IMR-90 (cell line): ENCODE measurements around the gene ALKBH2. TPM values are rescaled to one million over a fixed set of nuclear protein-coding genes. Genes with fewer than 3 reads are reported as not detected.

Experiments used
- ATAC-seq: fragments of 200-7000 bp; cut with Tn5 transposase; 2 replicates; pipeline ENCODE4 v1.9.1; 2020; ENCODE audit warnings: low read depth, mild to moderate bottlenecking, moderate library complexity
- BruUV-seq: library from RNA; stranded (reverse); fragments of 400-500 nt; replicated peaks from 2 replicates; lab custom pipeline; 2021; lab: Mats Ljungman, UMichigan
- CTCF ChIA-PET: fragments of 300-600 bp; formaldehyde crosslinking; extraction: SDS; loops from one replicate; lab custom pipeline; 2021; ENCODE audit warnings: antibody characterized with exemption; lab: Yijun Ruan, JAX
- POLR2A ChIA-PET: fragments of 300-600 bp; sonication (Branson Sonifier 250); formaldehyde crosslinking; loops from one replicate; lab custom pipeline; 2022; ENCODE audit warnings: antibody characterized with exemption; ENCODE audit not compliant: unreplicated experiment; lab: Charles Lee
- DNase-seq: peaks from one replicate; pipeline ENCODE4 v3.0.0; 2013
- H2AFZ ChIP-seq: replicated peaks from 2 replicates; pipeline ENCODE3; 2013; ENCODE audit warnings: low read length, mild to moderate bottlenecking; ENCODE audit not compliant: poor library complexity
- H2AK5ac ChIP-seq: 2 replicates; pipeline ENCODE4 v1.6.1; 2013; ENCODE audit warnings: low read depth, low read length, inconsistent platforms
- H2AK9ac ChIP-seq: replicated peaks from 2 replicates; pipeline ENCODE3; 2013; ENCODE audit warnings: mild to moderate bottlenecking, low read depth, low read length, moderate library complexity; ENCODE audit not compliant: poor library complexity
- H2BK120ac ChIP-seq: 2 replicates; pipeline ENCODE4 v1.6.1; 2013; ENCODE audit warnings: low read depth, low read length, inconsistent platforms
- H2BK15ac ChIP-seq: 3 replicates; pipeline ENCODE4 v1.6.1; 2013; ENCODE audit warnings: low read depth, low read length, inconsistent platforms
- H2BK20ac ChIP-seq: 2 replicates; pipeline ENCODE4 v1.6.1; 2013; ENCODE audit warnings: low read depth, mild to moderate bottlenecking, inconsistent platforms, low read length, moderate library complexity
- H2BK5ac ChIP-seq: 2 replicates; pipeline ENCODE4 v1.6.1; 2013; ENCODE audit warnings: mild to moderate bottlenecking, low read depth, low read length, inconsistent platforms; ENCODE audit not compliant: poor library complexity, severe bottlenecking
- H3K14ac ChIP-seq: replicated peaks from 2 replicates; pipeline ENCODE4 v1.6.1; 2013; ENCODE audit warnings: low read depth, low read length, inconsistent platforms
- H3K18ac ChIP-seq: 2 replicates; pipeline ENCODE4 v1.6.1; 2013; ENCODE audit warnings: low read depth, low read length, control low read depth
- H3K23ac ChIP-seq: 2 replicates; pipeline ENCODE4 v1.6.1; 2013; ENCODE audit warnings: low read depth, low read length, inconsistent platforms
- H3K27ac ChIP-seq: 2 replicates; pipeline ENCODE4 v1.5.1; 2013; ENCODE audit warnings: mild to moderate bottlenecking, control low read depth, low read length; ENCODE audit not compliant: insufficient read depth
- H3K27me3 ChIP-seq: 2 replicates; pipeline ENCODE4 v1.6.1; 2013; ENCODE audit warnings: low read length; ENCODE audit not compliant: control insufficient read depth, insufficient read depth
- H3K36me3 ChIP-seq: 2 replicates; pipeline ENCODE4 v1.6.1; 2013; ENCODE audit warnings: low read length, mixed read lengths; ENCODE audit not compliant: control insufficient read depth, insufficient read depth
- H3K4ac ChIP-seq: 2 replicates; pipeline ENCODE4 v1.6.1; 2013; ENCODE audit warnings: low read depth, low read length, inconsistent platforms
- H3K4me1 ChIP-seq: 2 replicates; pipeline ENCODE4 v1.6.1; 2013; ENCODE audit warnings: low read length, mixed read lengths; ENCODE audit not compliant: control insufficient read depth, insufficient read depth
- H3K4me2 ChIP-seq: 2 replicates; pipeline ENCODE4 v1.6.1; 2013; ENCODE audit warnings: low read depth, mild to moderate bottlenecking, control low read depth, low read length, moderate library complexity
- H3K4me3 ChIP-seq: 2 replicates; pipeline ENCODE4 v1.5.1; 2013; ENCODE audit warnings: low read depth, mild to moderate bottlenecking, control low read depth, low read length, moderate library complexity; ENCODE audit not compliant: insufficient read depth
- H3K56ac ChIP-seq: 2 replicates; pipeline ENCODE4 v1.6.1; 2013; ENCODE audit warnings: low read length, inconsistent platforms; ENCODE audit not compliant: insufficient read depth; ENCODE audit errors: extremely low read depth
- H3K79me1 ChIP-seq, 2 experiments: 2 replicates each; pipeline ENCODE4 v1.6.1; 2013; ENCODE audit warnings: low read length in 2 of 2, inconsistent platforms in 1 of 2, low read depth in 1 of 2
- H3K9ac ChIP-seq: 2 replicates; pipeline ENCODE4 v1.6.1; 2013; ENCODE audit warnings: low read depth, low read length, control low read depth
- H3K9me1 ChIP-seq: 2 replicates; pipeline ENCODE4 v1.6.1; 2013; ENCODE audit warnings: low read length, inconsistent platforms; ENCODE audit not compliant: insufficient read depth
- H3K9me3 ChIP-seq: 2 replicates; pipeline ENCODE4 v1.6.1; 2013; ENCODE audit warnings: low read length; ENCODE audit not compliant: control insufficient read depth, insufficient read depth
- H4K20me1 ChIP-seq: 2 replicates; pipeline ENCODE4 v1.6.1; 2013; ENCODE audit warnings: low read length, inconsistent platforms; ENCODE audit not compliant: insufficient read depth
- H4K5ac ChIP-seq: 2 replicates; pipeline ENCODE4 v1.6.1; 2013; ENCODE audit warnings: mild to moderate bottlenecking, low read depth, low read length, control low read depth
- H4K8ac ChIP-seq, 2 experiments: 2 replicates each; pipeline ENCODE4 v1.6.1; 2013; ENCODE audit warnings: low read depth in 2 of 2, low read length in 2 of 2, control low read depth in 1 of 2, inconsistent platforms in 1 of 2
- H4K91ac ChIP-seq: 2 replicates; pipeline ENCODE4 v1.6.1; 2013; ENCODE audit warnings: low read depth, low read length, inconsistent platforms; ENCODE audit not compliant: insufficient read depth
- MAFK ChIP-seq: IDR thresholded peaks from 2 replicates; pipeline ENCODE4 v1.6.1; 2012; ENCODE audit warnings: low read depth, low read length, improper control_type of control experiment
- NFE2L2 ChIP-seq: fragments of 150-350 bp; IDR thresholded peaks from 2 replicates; pipeline ENCODE4 v1.6.1; 2016; ENCODE audit warnings: low read depth, mild to moderate bottlenecking, low read length
- POLR2A ChIP-seq: IDR thresholded peaks from 2 replicates; pipeline ENCODE4 v1.6.1; 2012; ENCODE audit warnings: mild to moderate bottlenecking, low read depth, low read length
- SMC3 ChIP-seq: fragments of 150-350 bp; IDR thresholded peaks from 2 replicates; pipeline ENCODE4 v1.6.1; 2016; ENCODE audit warnings: low read depth, mild to moderate bottlenecking, antibody characterized with exemption, low read length, moderate library complexity
- WGBS, 2 experiments: methylation state at CpG; one replicate each; pipeline versions ENCODE4 v1.1.5 to v1.1.7; 2013; ENCODE audit warnings: missing lambda C conversion rate in 2 of 2; ENCODE audit not compliant: insufficient read length in 1 of 2; ENCODE audit errors: extremely low coverage in 2 of 2; 5-methylcytosine and 5-hydroxymethylcytosine counted together
- dilution Hi-C: fragments of 300-500 bp; cut with HindIII; formaldehyde crosslinking; loops from one replicate; pipeline ENCODE4 v1.14.3; 2018; ENCODE audit warnings: low sequenced_read_pairs; ENCODE audit not compliant: unreplicated experiment
- in situ Hi-C: fragments of 300-500 bp; cut with MboI; formaldehyde crosslinking; loops from 3 replicates; pipeline ENCODE4 v1.14.3; 2019; ENCODE audit warnings: low sequenced_read_pairs, inconsistent platforms, mixed read lengths
- intact Hi-C: fragments of 100-400 bp; cut with micrococcal nuclease; formaldehyde crosslinking; loops from 2 replicates; pipeline ENCODE4 v1.10.0; 2022
- polyA plus RNA-seq, 3 experiments: library from polyadenylated mRNA; depleted of rRNA; stranded (reverse); fragments of >200 nt; gene quantifications; 2 replicates each; pipeline ENCODE4 v1.2.3, GENCODE V29; 2012; ENCODE audit warnings: low replicate concordance in 1 of 3
- total RNA-seq: library from RNA; depleted of rRNA; stranded (reverse); fragments of >200 nt; gene quantifications from 2 replicates; pipeline ENCODE4 v1.2.3, GENCODE V29; 2012

The ALKBH2 gene
- total and polyA plus RNA-seq, 2 of the 4 experiments (the other 2 are of a cell fraction): 14.9 to 17.8 TPM

DNA sequence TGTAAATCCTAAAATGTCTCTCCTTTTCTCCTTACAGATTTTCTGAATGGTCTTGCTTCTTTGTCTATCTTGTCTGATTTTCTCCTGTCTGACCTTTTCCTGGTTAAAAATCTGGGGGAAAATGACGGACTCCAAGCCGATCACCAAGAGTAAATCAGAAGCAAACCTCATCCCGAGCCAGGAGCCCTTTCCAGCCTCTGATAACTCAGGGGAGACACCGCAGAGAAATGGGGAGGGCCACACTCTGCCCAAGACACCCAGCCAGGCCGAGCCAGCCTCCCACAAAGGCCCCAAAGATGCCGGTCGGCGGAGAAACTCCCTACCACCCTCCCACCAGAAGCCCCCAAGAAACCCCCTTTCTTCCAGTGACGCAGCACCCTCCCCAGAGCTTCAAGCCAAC, 46.1 kb upstream of the ALKBH2 start:
- H3K27ac ChIP-seq: no peak overlapping the region
- DNase-seq (no peak), ATAC-seq (no peak)
- no peak overlapping the region for H2AFZ ChIP-seq
- H3K23ac ChIP-seq: no peak overlapping the region
- H3K4me3 ChIP-seq: no peak overlapping the region
- H3K4me2 ChIP-seq: no peak overlapping the region
- POLR2A ChIA-PET: no interaction called here
- no peaks in the 10 kb centered on the region for H4K20me1 ChIP-seq
- no peaks in the 10 kb centered on the region for H3K9me3 ChIP-seq
- H4K5ac ChIP-seq: no peak overlapping the region
- no peaks in the 10 kb centered on the region for H3K4me1 ChIP-seq
- WGBS, 2 experiments: no CpG with 5 or more reads among the region's 9 CpGs
- no peak overlapping the region for H3K14ac ChIP-seq
- no TSS peak for BruUV-seq
- no peak overlapping the region for H3K56ac ChIP-seq
- dilution Hi-C loops: no loop called here
- TF ChIP-seq SMC3 (no peak), POLR2A (no peak), MAFK (no peak), NFE2L2 (no peak)
- H2BK20ac ChIP-seq: no peak overlapping the region
- H3K9ac ChIP-seq: no peak overlapping the region
- in situ Hi-C loops: no loop called here
- no peak overlapping the region for H4K8ac ChIP-seq
- H4K91ac ChIP-seq: no peak overlapping the region
- H2BK120ac ChIP-seq: no peak overlapping the region
- H2BK5ac ChIP-seq: no peak overlapping the region
- H2AK5ac ChIP-seq: no peak overlapping the region
- no peak overlapping the region for H2AK9ac ChIP-seq
- no peak overlapping the region for H3K4ac ChIP-seq
- intact Hi-C loops: no loop called here
- no peak overlapping the region for H3K18ac ChIP-seq
- H2BK15ac ChIP-seq: no peak overlapping the region
- no peaks in the 10 kb centered on the region for H3K36me3 ChIP-seq
- H3K27me3 ChIP-seq: no peaks in the 10 kb centered on the region; the same call in 1 of the 2 replicates
- no peaks in the 10 kb centered on the region for H3K79me1 ChIP-seq
- CTCF ChIA-PET: no interaction called here
- H3K9me1 ChIP-seq: no peaks in the 10 kb centered on the region
